Measurements from ENCODE around the gene TNS1. TPM values are rescaled to one million over a fixed set of nuclear protein-coding genes. Genes with fewer than 3 reads are reported as not detected.

TNS1 gene
- total and polyA plus RNA-seq, 2 donors (not counting 1 experiment from before 2014, with no cell fraction given): 0.10 to 0.86 TPM

GRCh38 chr2:217959723-217960122 is 43.1 kb downstream of the TNS1 start:
- intact Hi-C loops (cut with micrococcal nuclease): no loop called here
- Histone ChIP-seq H3K79me2 (ENCODE audit: control insufficient read depth, insufficient read depth, low read length) (no peaks in the 10 kb centered on the region), H3K36me3 (replicated peaks in 1 of 2; ENCODE audit: control extremely low read depth in 1 of 2, control insufficient read depth in 1 of 2, extremely low read depth in 1 of 2, insufficient read depth in 2 of 2, low read length in 1 of 2) (no peaks in the 10 kb centered on the region), H3K27me3 (replicated peaks in 1 of 4; ENCODE audit: control extremely low read depth in 1 of 4, control insufficient read depth in 3 of 4, insufficient read depth in 4 of 4, low read length in 3 of 4) (peaks cover 0 to 6% (median under 1%) of the 10 kb centered on the region in 4 experiments), H2AFZ (ENCODE audit: insufficient read depth, low read depth, low read length, poor library complexity, severe bottlenecking) (no peak overlapping the region), H3K4me1 (ENCODE audit: control insufficient read depth in 2 of 2, insufficient read depth in 2 of 2, low read length in 2 of 2) (no peaks in the 10 kb centered on the region), H3K4me2 (replicated peaks; ENCODE audit: low read depth, low read length, poor library complexity, severe bottlenecking) (no peak overlapping the region), H4K20me1 (ENCODE audit: control insufficient read depth, insufficient read depth, low read length, poor library complexity, severe bottlenecking) (no peaks in the 10 kb centered on the region), H3K4me3 (ENCODE audit: control extremely low read depth in 1 of 5, extremely low read depth in 1 of 5, insufficient read depth in 1 of 5, low read depth in 2 of 5, low read length in 4 of 5) (no peak overlapping the region), H3K9me3 (ENCODE audit: control extremely low read depth in 1 of 3, control insufficient read depth in 2 of 3, insufficient read depth in 1 of 3, low read length in 2 of 3) (no peaks in the 10 kb centered on the region), H3K9ac (ENCODE audit: low read length) (no peak overlapping the region), H3K27ac (ENCODE audit: low read length in 2 of 2) (no peak overlapping the region)
- ChIA-PET CTCF (interaction anchor here (1.2 kb wide), 1 partner anchor 30 kb away, joined by 3 read pairs; no protein-coding TSS in a partner anchor), POLR2A (no interaction called here)
- no peak for DNase-seq
- ATAC-seq (ENCODE audit: low read depth): no peak
- WGBS (ENCODE audit: insufficient coverage): 76% methylated on average over 4 of the region's 8 CpGs
- peaks cover 5% of the 10 kb centered on the region for H3K27me3 Mint-ChIP-seq
- no peaks in the 10 kb centered on the region for H3K9me3 Mint-ChIP-seq (ENCODE audit: insufficient read depth)
- H3K4me3 Mint-ChIP-seq: no peak overlapping the region
- TF ChIP-seq CTCF (IDR thresholded peaks at IDR 0.05) (no peak), EZH2 (IDR thresholded peaks at IDR 0.05; ENCODE audit: borderline replicate concordance, insufficient read depth, low read depth, low read length, poor library complexity, severe bottlenecking) (no peak)
- H3K27ac Mint-ChIP-seq: no peak overlapping the region
- no peaks in the 10 kb centered on the region for H3K4me1 Mint-ChIP-seq

GRCh38 chr2:217958884-217959225 is 43.9 kb downstream of the TNS1 start:
- Histone ChIP-seq H3K4me2 (replicated peaks; ENCODE audit: low read depth, low read length, poor library complexity, severe bottlenecking) (no peak overlapping the region), H3K79me2 (ENCODE audit: control insufficient read depth, insufficient read depth, low read length) (no peaks in the 10 kb centered on the region), H3K4me3 (ENCODE audit: control extremely low read depth in 1 of 5, extremely low read depth in 1 of 5, insufficient read depth in 1 of 5, low read depth in 2 of 5, low read length in 4 of 5) (no peak overlapping the region), H3K4me1 (ENCODE audit: control insufficient read depth in 2 of 2, insufficient read depth in 2 of 2, low read length in 2 of 2) (no peaks in the 10 kb centered on the region), H3K36me3 (replicated peaks in 1 of 2; ENCODE audit: control extremely low read depth in 1 of 2, control insufficient read depth in 1 of 2, extremely low read depth in 1 of 2, insufficient read depth in 2 of 2, low read length in 1 of 2) (no peaks in the 10 kb centered on the region), H3K9me3 (ENCODE audit: control extremely low read depth in 1 of 3, control insufficient read depth in 2 of 3, insufficient read depth in 1 of 3, low read length in 2 of 3) (no peaks in the 10 kb centered on the region), H3K27ac (ENCODE audit: low read length in 2 of 2) (no peak overlapping the region), H3K27me3 (replicated peaks in 1 of 4; ENCODE audit: control extremely low read depth in 1 of 4, control insufficient read depth in 3 of 4, insufficient read depth in 4 of 4, low read length in 3 of 4) (peaks cover 0 to 6% (median under 1%) of the 10 kb centered on the region in 4 experiments), H3K9ac (ENCODE audit: low read length) (no peak overlapping the region), H2AFZ (ENCODE audit: insufficient read depth, low read depth, low read length, poor library complexity, severe bottlenecking) (no peak overlapping the region), H4K20me1 (ENCODE audit: control insufficient read depth, insufficient read depth, low read length, poor library complexity, severe bottlenecking) (no peaks in the 10 kb centered on the region)
- ChIA-PET CTCF (interaction anchor here (1.2 kb wide), 1 partner anchor 30 kb away, joined by 3 read pairs; no protein-coding TSS in a partner anchor), POLR2A (no interaction called here)
- Mint-ChIP-seq H3K4me3 (no peak overlapping the region), H3K9me3 (ENCODE audit: insufficient read depth) (no peaks in the 10 kb centered on the region), H3K4me1 (no peaks in the 10 kb centered on the region), H3K27me3 (peaks cover 5% of the 10 kb centered on the region), H3K27ac (no peak overlapping the region)
- 94% methylated on average over 2 of the region's 3 CpGs for WGBS (ENCODE audit: insufficient coverage)
- no peak for TF ChIP-seq EZH2 (IDR thresholded peaks at IDR 0.05; ENCODE audit: borderline replicate concordance, insufficient read depth, low read depth, low read length, poor library complexity, severe bottlenecking)
- no peak for TF ChIP-seq CTCF (IDR thresholded peaks at IDR 0.05)
- ATAC-seq (ENCODE audit: low read depth) (no peak), DNase-seq (no peak)
- intact Hi-C loops (cut with micrococcal nuclease): no loop called here

Data from B cell (primary cell).